HepG2 (cell line): ENCODE measurements around the gene MARCHF2. TPM values are rescaled to one million over a fixed set of nuclear protein-coding genes. Genes with fewer than 3 reads are reported as not detected.

Source experiments
- AKAP8 ChIP-seq: sonication (generic); formaldehyde crosslinking; IDR thresholded peaks from 2 replicates; pipeline ENCODE4 v1.5.1; 2020; ENCODE audit warnings: mild to moderate bottlenecking, missing genetic modification reagents
- ARHGAP35 ChIP-seq: sonication (generic); formaldehyde crosslinking; IDR thresholded peaks from 2 replicates; pipeline ENCODE4 v1.9.0; 2022; ENCODE audit warnings: mild to moderate bottlenecking, inconsistent platforms, moderate library complexity, missing genetic modification reagents, borderline replicate concordance
- ASH2L ChIP-seq: fragments of 300-600, 200-600 bp; sonication (generic); IDR thresholded peaks from 2 replicates; pipeline ENCODE4 v1.7.0; 2017; ENCODE audit warnings: low read depth, mild to moderate bottlenecking, moderate library complexity, mixed read lengths, low read length; ENCODE audit not compliant: insufficient read length
- ATF1 ChIP-seq: IDR thresholded peaks from 2 replicates; pipeline ENCODE4 v1.6.1; 2016; ENCODE audit warnings: mild to moderate bottlenecking, control low read depth
- ATRX ChIP-seq: sonication (generic); formaldehyde crosslinking; IDR thresholded peaks from 2 replicates; pipeline ENCODE4 v1.4.0; 2020; ENCODE audit warnings: missing genetic modification reagents, borderline replicate concordance
- BATF2 ChIP-seq: sonication (generic); formaldehyde crosslinking; IDR thresholded peaks from 2 replicates; pipeline ENCODE4 v1.8.0; 2022; ENCODE audit warnings: mild to moderate bottlenecking, missing genetic modification reagents, moderate library complexity
- CBX1 ChIP-seq: IDR thresholded peaks from one replicate; pipeline ENCODE4 v1.6.1; 2016; ENCODE audit warnings: antibody characterized with exemption, low read depth
- CCAR2 ChIP-seq: fragments of 200-400 bp; formaldehyde crosslinking; optimal IDR thresholded peaks from 2 replicates; pipeline ENCODE3; 2018; ENCODE audit warnings: low read depth, mild to moderate bottlenecking, low read length, moderate library complexity
- HIVEP1 ChIP-seq: sonication (generic); formaldehyde crosslinking; IDR thresholded peaks from 2 replicates; pipeline ENCODE4 v1.4.0; 2020; ENCODE audit warnings: mild to moderate bottlenecking, missing genetic modification reagents
- KAT8 ChIP-seq: IDR thresholded peaks from 2 replicates; pipeline ENCODE4 v1.6.1; 2016; ENCODE audit warnings: missing genetic modification reagents, missing compliant biosample characterization
- KLF16 ChIP-seq, 2 experiments: sonication (generic) in 1 of 2; formaldehyde crosslinking in 1 of 2; IDR thresholded peaks; 2 replicates each; pipeline versions ENCODE4 v1.6.1 to v1.8.0; 2016 to 2023; ENCODE audit warnings: missing genetic modification reagents in 2 of 2, missing compliant biosample characterization in 1 of 2
- LBX2 ChIP-seq: sonication (generic); formaldehyde crosslinking; IDR thresholded peaks from 2 replicates; pipeline ENCODE4 v1.5.0; 2020; ENCODE audit warnings: missing genetic modification reagents, mild to moderate bottlenecking, borderline replicate concordance
- MAFK ChIP-seq, 2 experiments: IDR thresholded peaks in 1 of 2; conservative IDR thresholded peaks in 1 of 2; 2 replicates each; pipeline ENCODE4 v1.6.1; 2011; ENCODE audit warnings: improper control_type of control experiment in 2 of 2, low read length in 2 of 2
- MAZ ChIP-seq, 2 experiments: sonication (generic) in 1 of 2; formaldehyde crosslinking in 1 of 2; IDR thresholded peaks; 2 replicates each; pipeline versions ENCODE4 v1.5.0 to v1.6.1; 2012 to 2020; ENCODE audit warnings: low read depth in 2 of 2, mild to moderate bottlenecking in 2 of 2, borderline replicate concordance in 1 of 2, improper control_type of control experiment in 1 of 2, low read length in 1 of 2, missing genetic modification reagents in 1 of 2, moderate library complexity in 1 of 2
- MLXIP ChIP-seq: sonication (generic); formaldehyde crosslinking; IDR thresholded peaks from 2 replicates; pipeline ENCODE4 v1.9.0; 2021; ENCODE audit warnings: missing genetic modification reagents, borderline replicate concordance
- MYNN ChIP-seq: sonication (generic); formaldehyde crosslinking; IDR thresholded peaks from 2 replicates; pipeline ENCODE4 v1.4.0; 2020; ENCODE audit warnings: mild to moderate bottlenecking, low read depth, missing genetic modification reagents
- NCOR1 ChIP-seq: fragments of 200-600 bp; sonication (generic); IDR thresholded peaks from 2 replicates; pipeline ENCODE4 v1.7.0; 2017; ENCODE audit warnings: antibody characterized with exemption, low read length, borderline replicate concordance
- PITX1 ChIP-seq: sonication (generic); formaldehyde crosslinking; IDR thresholded peaks from 2 replicates; pipeline ENCODE4 v1.5.1; 2020; ENCODE audit warnings: mild to moderate bottlenecking, missing genetic modification reagents
- SIN3A ChIP-seq: IDR thresholded peaks from 2 replicates; pipeline ENCODE4 v1.6.1; 2011; ENCODE audit warnings: low read depth, mild to moderate bottlenecking, control low read depth, low read length, borderline replicate concordance
- SP1 ChIP-seq, 2 experiments: fragments of 450-650 bp in 1 of 2; sonication (generic) in 1 of 2; formaldehyde crosslinking in 1 of 2; IDR thresholded peaks; 2 replicates each; pipeline versions ENCODE4 v1.4.0 to v1.6.1; 2016 to 2020; ENCODE audit warnings: missing genetic modification reagents in 1 of 2
- TBX2 ChIP-seq: sonication (generic); formaldehyde crosslinking; IDR thresholded peaks from 2 replicates; pipeline ENCODE4 v1.5.0; 2020; ENCODE audit warnings: missing genetic modification reagents, mild to moderate bottlenecking, borderline replicate concordance
- ZNF207 ChIP-seq: fragments of 450-650 bp; IDR thresholded peaks from 2 replicates; pipeline ENCODE4 v1.6.1; 2016; ENCODE audit warnings: antibody characterized with exemption, borderline replicate concordance
- ZNF264 ChIP-seq: sonication (generic); formaldehyde crosslinking; IDR thresholded peaks from 2 replicates; pipeline ENCODE4 v1.4.0; 2020; ENCODE audit warnings: missing genetic modification reagents
- ZNF367 ChIP-seq: sonication (generic); formaldehyde crosslinking; IDR thresholded peaks from 2 replicates; pipeline ENCODE4 v1.4.0; 2020; ENCODE audit warnings: missing genetic modification reagents, borderline replicate concordance
- ZNF550 ChIP-seq: sonication (generic); formaldehyde crosslinking; IDR thresholded peaks from 2 replicates; pipeline ENCODE4 v1.4.0; 2020; ENCODE audit warnings: mild to moderate bottlenecking, missing genetic modification reagents, borderline replicate concordance
- polyA plus RNA-seq, 8 experiments: library from polyadenylated mRNA; depleted of rRNA in 3 of 8; stranded (reverse) in 7 of 8; unstranded in 1 of 8; fragments of >200 nt; fragmentation: Illumina TruSeq in 4 of 8; extraction: Trizol in 4 of 8; gene quantifications; 2 replicates each; pipeline versions ENCODE4 v1.2.1 to v1.2.3, GENCODE V29; 2011 to 2016; ENCODE audit warnings: low read depth in 4 of 8, missing spikeins in 1 of 8, mixed read lengths in 1 of 8; ENCODE audit not compliant: insufficient read depth in 1 of 8
- total RNA-seq, 5 experiments: library from RNA; depleted of rRNA; stranded (reverse); fragments of >200 nt; fragmentation: Illumina TruSeq; extraction: Trizol; gene quantifications; 2 replicates each; pipeline ENCODE4 v1.2.3, GENCODE V29; 2016; ENCODE audit warnings: low read depth in 1 of 5

MARCHF2 gene
- total and polyA plus RNA-seq, 2 of the 13 experiments (the other 11 are each of a cell fraction or from before 2014, with no cell fraction given): 12.7 to 13.0 TPM

GRCh38 chr19:8444677-8445487 is 31.8 kb downstream of the MARCHF2 start, which contains the start of gene HNRNPM (continued):
- 0 out of 2 replicates have a peak, but pooled peaks have one; percentile 44 for TF ChIP-seq MLXIP (CRISPR knock-in tag)
- no peak for TF ChIP-seq ZNF264
- peak in 1 of 2 experiments; percentile 48; a peak in 1 of 4 replicates for TF ChIP-seq KLF16 (CRISPR knock-in tag; IDR thresholded peaks at IDR 0.05)
- TF ChIP-seq CCAR2: no peak
- TF ChIP-seq ZNF207: no peak
- no peak for TF ChIP-seq NCOR1
- 0 out of 2 replicates have a peak, but pooled peaks have one; percentile 2 for TF ChIP-seq BATF2
- peak; percentile 62 for TF ChIP-seq TBX2 (CRISPR knock-in tag)
- TF ChIP-seq MAZ (IDR thresholded peaks at IDR 0.05; ENCODE audit: borderline replicate concordance, low read depth, low read length): no peak; the same call in none of the 2 replicates
- TF ChIP-seq MAZ (CRISPR knock-in tag; IDR thresholded peaks at IDR 0.05; ENCODE audit: low read depth): peak; percentile 44; the same call in 1 of the 2 replicates
- TF ChIP-seq MYNN (CRISPR knock-in tag): peak; percentile 77; the same call in 1 of the 2 replicates
- 0 out of 2 replicates have a peak, but pooled peaks have one; percentile 8 for TF ChIP-seq PITX1 (CRISPR knock-in tag)
- peak; percentile 39; the same call in 1 of the 2 replicates for TF ChIP-seq SIN3A
- TF ChIP-seq ATRX (CRISPR knock-in tag): no peak
- peak; percentile 76 for TF ChIP-seq KAT8 (CRISPR knock-in tag)
- peak; percentile 85 for TF ChIP-seq ASH2L
- no peak for TF ChIP-seq AKAP8 (CRISPR knock-in tag)
- TF ChIP-seq SP1 (IDR thresholded peaks at IDR 0.05): no peak
- peak; percentile 68 for TF ChIP-seq SP1 (CRISPR knock-in tag; IDR thresholded peaks at IDR 0.05)
- TF ChIP-seq ZNF550 (CRISPR knock-in tag): peak; percentile 8; the same call in 1 of the 2 replicates
- 0 out of 2 replicates have a peak, but pooled peaks have one; percentile 49 for TF ChIP-seq LBX2
- no peak; the same call in 1 of the 2 replicates for TF ChIP-seq HIVEP1 (CRISPR knock-in tag)
- TF ChIP-seq ZNF367: 0 out of 2 replicates have a peak, but pooled peaks have one; percentile 17
- no peak for TF ChIP-seq ATF1 (CRISPR knock-in tag)
- no peak for TF ChIP-seq MAFK (conservative IDR thresholded peaks at IDR 0.05 in 1 of 2, IDR thresholded peaks at IDR 0.05 in 1 of 2; ENCODE audit: low read length in 2 of 2)
- TF ChIP-seq CBX1: no peak
- peak; percentile 57; the same call in 1 of the 2 replicates for TF ChIP-seq ARHGAP35 (CRISPR knock-in tag)
